ENCODE data around the gene RB1.

Gene RB1

DNA sequence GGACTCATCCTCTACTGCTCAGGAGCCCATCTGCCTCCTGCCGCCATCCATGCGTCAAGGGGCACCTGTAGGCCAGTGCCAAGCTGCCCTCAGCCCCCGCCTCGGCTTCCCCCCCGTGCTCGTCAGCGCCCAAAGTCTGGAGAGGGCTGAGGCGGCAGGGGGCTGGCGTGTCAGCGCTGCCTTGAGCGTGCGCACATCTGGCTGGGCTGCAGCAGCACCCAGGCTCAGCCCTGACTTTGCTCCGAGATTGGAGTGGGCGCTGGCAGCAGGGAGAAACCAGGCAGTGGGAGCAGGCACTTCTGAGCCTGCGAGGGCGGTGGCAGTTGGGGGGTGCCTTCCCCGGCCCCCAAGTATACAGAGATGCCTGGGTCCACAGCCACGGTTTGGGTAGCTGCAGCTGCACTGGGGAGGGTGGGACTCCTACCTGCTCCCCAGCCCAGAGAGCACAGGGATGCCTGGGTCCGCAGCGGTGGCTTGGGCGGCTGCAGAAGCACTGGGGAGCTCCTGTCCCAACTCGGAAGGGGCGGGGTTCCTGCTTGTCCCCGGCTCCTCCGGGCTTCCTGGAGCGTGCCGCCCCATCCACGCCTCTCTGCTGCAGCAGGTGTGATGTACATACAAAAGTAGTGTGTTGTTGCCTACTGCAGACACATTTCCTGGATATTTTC lies 154.2 kb downstream of the RB1 start:
- DNase-seq = no peak

DNA sequence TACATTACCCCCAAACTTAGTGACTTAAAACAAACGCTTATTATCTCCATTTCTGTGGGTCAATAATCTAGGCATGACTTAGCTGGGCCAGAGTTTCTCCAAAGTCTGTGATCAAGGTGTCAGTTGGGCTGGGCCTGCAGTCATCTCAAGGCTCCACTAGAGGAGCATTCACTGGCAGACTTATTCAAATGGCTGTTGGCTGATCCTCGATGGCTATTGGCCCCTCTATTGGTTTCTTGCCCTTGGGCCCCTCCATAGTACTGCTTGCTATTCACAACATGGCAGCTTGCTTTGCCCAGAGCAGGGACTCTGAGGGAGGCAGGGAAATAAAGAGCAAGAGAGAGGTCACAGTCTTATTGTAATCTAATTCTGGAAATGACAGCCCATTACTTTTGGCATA lies 171.7 kb downstream of the RB1 start:
- no peak for DNase-seq

DNA sequence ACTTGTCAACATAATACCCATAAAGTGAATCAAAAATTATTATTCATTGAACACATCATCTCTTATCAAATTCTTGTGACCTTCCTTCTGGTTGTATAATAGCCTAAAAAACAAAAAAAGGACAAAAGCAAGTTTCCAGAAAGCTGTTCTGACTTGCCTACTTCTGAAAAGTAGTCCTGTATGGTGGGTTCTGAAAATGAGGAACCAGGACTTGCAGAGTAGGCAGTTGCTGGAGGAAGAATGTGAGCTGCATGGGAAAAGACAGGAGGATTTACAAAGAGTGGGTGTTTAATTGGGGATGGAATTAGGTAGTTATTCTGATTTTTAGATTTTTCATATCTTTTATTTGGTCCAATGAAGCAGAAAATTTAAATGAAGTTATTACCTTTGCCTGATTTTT lies 172.7 kb downstream of the RB1 start:
- DNase-seq = no peak

DNA sequence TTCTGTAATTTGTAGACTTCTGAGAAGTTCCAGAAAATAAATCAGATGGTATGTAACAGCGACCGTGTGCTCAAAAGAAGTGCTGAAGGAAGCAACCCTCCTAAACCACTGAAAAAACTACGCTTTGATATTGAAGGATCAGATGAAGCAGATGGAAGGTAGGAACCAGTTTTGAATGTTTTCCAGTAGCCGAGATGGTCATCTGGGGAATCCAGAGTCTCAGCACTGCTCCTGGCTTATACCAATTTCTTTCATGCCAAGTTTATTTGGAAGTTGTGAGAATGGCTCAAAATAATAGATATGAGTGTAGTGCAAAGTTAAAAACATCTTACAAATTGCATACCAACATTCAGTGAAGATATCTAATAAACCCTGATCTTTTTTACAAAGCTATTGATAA lies 173.1 kb downstream of the RB1 start:
- DNase-seq = no peak

DNA sequence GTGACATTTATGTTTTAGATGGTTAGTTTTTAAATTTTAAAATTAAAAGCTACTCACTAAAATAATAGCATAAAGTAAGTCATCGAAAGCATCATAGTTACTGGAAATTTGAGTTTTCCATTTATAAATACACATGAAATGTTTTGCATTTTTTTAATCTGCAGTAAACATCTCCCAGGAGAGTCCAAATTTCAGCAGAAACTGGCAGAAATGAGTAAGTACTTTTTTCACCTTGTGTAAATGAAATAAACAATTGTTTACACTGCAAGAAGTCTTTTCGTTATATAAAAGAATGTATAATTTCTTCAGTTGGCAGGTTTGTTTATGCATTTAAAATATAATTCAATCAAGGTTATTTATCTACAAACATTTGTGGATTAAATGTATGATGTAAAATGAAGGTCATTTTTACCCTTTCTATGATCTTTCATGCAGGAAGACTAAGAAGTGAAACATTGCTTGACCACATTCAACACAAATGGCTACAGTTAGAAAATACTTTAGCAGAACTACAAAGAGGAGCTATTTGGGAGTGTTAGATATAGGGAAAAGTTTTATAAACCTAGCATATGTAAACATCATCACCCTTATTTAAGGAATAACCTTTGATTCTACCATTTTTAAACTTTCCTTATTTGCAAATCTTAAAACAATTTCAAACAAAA lies 173.8 kb downstream of the RB1 start:
- DNase-seq = no peak

DNA sequence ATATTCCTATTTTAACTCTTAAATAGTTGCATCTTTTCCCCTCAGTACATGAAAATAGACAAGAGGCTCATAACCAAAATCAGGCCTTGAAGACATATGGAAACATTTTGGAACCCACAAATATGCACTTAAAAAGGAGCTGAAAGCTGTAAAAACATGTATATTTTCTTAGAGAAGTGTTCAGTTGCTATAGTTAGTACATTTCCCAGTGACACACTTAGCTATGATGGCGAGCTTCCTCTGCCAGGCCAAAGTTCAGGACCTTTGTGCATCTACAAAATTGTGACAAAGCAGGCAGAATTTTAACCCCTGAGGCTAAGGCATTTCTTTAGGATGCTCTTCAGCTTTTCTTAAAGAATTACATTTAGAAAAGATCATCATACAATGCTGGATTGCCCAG lies 174.8 kb downstream of the RB1 start:
- DNase-seq = no peak

DNA sequence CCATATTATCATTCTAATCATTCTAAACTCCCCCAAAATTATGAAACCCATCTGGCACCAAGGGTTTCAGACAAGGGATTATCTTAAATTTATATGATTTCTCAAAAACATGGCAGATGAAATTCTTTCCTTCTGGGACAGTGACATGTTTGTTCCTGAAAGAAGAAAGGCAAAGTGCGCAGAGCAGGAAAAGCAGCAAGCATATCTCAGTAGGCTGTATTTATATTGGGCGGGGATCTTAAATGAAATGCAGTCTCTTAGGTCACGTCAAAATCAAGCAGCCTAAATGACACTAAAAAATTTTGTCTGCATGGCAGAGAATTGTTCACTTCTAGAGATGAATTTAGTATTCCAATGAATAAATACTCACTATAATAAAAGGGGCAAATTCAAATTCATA lies 180.0 kb downstream of the RB1 start:
- no peak for DNase-seq

DNA sequence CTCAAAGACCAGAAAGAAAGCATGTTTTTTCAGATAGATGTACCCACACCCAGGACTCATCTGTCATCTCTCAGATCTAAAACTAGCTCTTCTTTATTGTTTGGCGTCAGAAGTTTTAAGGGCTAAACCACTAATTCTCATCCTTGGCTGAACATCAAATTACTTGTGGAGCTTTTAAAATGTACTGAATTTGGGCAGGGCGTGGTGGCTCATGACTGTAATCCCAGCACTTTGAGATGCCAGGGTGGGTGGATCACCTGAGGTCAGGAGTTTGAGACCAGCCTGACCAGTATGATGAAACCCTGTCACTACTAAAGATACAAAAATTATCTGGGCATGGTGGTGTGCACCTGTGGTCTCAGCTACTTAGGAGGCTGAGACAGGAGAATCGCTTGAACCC lies 181.9 kb downstream of the RB1 start:
- no peak for DNase-seq

DNA sequence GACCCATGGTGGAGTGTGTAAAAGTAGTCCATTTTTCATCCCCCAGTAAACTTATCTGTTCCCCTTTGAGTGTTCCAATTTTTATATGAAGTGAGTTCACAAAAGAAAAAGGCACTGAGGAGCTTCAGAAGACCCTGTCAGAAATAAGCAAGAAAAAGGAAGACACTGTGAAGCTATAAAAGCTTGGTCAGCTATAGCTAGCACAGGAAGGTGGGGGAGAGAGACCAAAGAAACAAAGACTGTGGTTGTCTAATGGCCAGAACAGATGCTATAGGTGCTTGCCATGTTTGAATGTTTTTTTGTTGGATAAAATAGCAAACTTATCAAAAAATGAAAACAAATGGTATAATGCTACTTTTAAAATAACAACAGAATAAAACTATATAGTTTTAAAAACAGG lies 182.8 kb downstream of the RB1 start:
- DNase-seq = no peak

DNA sequence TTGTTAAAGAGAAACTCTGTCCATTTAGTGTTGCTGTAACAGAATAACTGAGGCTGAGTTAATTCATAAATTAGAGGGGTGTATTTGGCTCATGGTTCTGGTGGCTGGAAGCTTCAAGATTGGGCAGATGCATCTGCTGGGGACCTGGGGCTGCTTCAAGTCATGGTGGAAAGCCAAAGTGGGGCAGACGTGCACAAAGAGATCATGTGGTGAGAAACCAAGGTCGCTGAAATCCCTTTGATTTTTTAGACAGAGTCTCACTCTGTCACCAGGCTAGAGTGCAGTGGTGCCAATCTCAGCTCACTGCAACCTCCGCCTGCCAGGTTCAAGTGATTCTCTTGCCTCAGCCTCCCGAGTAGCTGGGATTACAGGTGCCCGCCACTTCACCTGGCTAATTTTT lies 183.3 kb downstream of the RB1 start:
- DNase-seq = no peak

DNA sequence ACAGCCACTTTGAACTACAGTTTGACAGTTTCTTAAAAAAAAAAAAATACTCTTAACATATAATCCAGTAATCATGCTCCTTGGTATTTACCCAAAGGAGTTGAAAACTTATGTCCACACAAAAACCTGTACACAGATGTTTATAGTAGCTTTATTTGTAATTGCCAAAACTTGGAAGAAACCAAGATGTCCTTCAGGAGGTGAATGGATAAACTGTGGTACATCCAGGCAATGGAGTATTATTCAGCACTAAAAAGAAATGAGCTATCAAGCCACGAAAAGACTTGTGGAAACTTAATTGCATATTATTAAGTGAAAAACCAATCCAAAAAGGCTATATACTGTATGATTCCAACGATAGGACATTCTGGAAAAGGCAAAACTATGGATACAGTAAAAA lies 184.4 kb downstream of the RB1 start:
- no peak for DNase-seq

DNA sequence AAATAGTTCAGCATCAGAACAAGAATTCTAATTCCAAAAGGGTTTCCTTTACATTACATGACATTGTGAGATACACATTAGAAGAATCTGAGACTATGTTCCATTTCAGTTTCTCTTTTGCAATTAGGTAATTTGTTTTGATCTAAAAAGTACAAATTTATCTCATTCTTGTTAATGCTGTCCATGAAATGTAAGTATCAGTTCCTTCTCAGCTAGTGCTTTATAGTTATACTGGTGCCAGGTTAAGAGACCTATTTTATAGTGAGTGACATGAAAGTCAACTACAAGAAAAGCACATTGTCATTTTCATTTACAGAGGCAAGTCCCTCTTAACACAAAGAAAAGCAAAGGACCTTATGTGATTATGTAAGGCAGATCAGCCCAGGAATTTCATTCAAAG lies 185.4 kb downstream of the RB1 start:
- no peak for DNase-seq

DNA sequence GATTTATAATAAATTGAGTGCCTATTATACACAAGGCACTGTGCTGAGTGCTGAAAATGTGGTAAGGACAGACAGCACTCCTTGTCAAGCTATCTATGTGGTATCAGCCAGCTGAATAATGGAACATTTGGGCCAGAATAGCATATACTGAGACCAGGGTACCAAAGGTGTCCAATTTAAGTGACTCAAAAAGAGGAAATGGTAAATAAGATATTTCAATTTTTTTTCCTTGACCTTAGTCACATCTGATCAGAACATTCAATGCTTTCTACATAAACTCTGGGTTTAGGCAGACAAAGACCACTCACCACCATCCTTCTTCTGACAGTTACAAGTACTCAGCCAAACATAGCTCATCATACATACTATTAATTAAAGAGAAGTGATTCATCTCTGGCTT lies 186.1 kb downstream of the RB1 start:
- no peak for DNase-seq

DNA sequence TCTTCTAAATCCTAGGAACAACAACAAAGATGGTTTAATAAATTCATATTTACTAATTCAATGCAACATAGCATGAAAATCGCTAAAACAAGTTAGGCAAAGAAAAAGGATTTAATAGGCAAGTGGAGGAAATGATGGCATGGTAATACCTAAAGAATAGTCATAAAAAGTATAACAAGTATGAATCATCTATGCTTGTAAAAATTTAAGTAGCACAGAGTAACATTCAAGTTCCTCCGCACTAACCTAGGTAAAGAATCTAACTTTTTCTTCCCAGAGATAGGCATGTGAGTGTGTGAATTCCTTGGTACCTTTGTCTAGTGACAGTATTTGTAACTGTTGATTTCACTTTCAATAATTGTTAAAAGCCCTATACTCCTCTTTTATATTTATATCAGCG lies 186.7 kb downstream of the RB1 start:
- DNase-seq = no peak

DNA sequence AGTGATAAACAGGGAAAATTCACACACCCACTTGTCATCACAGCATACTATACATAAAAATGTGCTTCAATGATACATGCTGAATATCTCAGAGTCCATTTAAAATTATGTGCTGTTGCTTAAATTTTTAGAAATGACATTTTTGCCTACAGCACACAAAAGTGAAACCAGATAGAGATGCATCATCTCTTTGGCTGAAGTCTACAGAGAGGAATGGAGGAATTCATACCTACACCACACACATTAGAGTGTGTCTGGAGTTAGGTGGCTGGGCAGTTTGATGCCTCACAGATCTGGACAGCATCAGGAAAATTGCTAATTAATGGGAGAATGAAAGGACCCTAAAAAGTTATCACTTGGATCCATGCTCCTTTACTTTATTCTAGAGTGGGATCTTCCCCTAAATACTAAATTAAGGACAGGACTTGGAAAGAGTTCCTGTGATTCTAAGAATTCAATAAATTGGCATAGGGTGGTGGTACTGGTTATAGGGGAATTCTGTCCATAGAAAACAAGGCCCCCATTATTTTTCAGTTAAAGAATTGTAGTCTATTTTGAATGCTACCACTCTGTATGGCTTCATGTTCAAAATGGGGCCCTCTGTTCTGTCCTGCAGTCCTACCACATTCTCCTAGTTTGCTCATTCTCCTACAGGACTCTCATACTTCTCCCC lies 188.0 kb downstream of the RB1 start:
- no peak for DNase-seq

DNA sequence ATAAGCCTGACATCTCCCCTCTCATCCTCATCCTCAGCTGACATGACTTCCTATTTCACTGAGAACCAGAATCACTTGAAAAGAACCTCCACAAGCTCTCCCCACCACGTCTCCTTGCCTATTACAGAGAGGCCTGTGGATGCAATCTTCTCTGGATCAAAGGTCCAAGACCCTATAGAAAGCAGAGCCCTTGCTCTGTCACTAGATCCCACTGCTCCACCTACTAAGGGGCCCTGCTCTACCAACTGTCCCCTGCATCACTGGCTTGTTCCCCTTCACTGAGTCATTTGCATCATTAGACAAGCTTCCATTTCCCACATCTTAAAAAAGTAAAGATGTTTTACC lies 188.5 kb downstream of the RB1 start:
- DNase-seq = no peak

DNA sequence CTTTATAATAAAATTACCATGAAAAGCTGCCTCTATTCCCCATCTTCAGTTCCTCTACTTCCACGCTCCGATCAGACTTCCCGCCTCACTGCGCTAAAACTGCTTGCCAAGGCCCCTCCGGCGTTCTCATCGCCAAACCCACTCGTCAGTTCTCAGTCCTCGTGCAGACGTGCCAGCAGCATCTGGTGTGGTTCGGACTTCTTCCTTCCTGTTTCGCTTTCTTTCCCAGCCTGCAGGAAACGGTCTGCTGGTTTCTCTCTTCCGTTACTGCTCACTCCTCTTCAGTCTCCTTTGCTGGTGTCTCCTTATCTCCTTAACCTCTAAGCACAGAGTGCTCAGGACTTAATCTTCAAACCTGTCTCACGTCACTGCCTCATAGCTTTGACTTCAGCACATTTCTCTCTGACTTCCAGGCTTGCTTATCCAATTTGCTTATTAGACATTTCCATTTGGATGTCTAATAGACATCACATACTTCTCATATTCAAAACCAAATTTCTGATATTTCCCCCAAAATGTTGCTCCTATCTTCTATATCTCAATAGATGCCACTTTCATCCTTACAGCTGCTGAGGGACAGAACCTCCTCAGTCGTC lies 189.0 kb downstream of the RB1 start:
- no peak for DNase-seq

DNA sequence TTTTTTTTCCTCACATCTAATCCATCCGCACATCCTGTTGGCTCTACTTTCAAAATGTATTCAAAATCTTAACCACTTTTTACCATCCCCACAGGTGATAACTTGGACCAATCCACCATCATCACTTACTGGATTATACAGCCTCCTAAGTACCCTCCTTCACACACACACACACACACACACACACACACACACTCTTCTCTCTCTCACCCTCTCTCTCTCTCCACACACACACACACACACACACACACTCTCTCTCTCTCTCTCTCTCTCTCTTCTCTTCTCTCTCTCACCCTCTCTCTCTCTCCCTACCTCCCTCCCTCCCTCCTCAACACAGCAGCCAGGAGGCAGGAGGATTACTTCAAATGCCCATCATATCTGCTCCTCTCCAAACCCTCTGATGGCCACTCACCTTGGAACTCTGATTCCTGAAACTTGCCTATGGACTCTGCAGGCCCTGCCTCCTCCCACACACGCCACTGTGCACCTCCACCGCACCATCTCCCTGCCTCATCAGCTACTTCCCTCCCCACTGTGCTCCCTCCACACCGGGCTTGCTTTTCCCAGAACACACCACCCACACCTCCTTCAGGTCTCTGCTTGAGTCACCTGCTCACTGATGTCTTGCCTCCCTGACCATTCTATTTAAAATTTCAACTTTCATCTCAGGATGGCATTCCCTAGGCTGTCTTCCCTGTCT lies 189.7 kb downstream of the RB1 start:
- no peak for DNase-seq

DNA sequence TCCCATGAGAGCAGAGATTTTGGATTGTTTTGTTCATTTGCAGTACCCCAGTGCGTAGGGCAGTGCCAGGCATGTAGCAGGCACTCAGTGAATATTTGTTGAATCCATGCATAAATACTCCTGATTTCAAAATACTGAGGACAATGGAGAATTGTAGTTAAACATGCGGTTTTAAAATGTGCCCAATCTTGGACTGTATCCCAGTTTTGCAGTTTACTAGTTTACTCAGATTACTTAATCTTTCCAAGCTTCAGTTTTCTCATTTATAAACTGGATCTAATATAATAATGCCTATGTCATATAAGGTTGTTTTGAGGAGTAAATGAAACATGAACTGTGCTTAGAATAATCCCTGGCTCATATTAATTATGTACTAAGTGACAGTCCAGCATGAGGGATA lies 190.3 kb downstream of the RB1 start:
- DNase-seq = no peak

DNA sequence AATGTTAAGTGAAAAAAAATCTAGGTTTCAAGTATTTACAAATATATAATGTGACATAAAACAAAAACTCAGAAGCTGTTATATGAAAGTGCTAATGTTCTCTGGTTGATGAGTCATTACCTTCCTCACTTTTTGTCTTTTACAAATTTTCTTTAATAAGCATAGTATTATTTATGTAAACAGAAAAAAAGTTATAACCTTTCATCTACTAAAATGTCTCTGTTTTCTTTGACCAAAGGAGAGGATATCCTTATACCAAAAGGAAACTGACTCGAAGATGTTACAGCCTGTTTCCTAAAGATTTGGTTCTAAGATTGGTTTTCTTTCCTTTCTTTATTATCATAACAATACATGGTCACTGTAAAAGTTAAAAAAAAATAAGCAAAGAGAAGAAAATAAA lies 191.3 kb downstream of the RB1 start:
- DNase-seq = no peak

DNA sequence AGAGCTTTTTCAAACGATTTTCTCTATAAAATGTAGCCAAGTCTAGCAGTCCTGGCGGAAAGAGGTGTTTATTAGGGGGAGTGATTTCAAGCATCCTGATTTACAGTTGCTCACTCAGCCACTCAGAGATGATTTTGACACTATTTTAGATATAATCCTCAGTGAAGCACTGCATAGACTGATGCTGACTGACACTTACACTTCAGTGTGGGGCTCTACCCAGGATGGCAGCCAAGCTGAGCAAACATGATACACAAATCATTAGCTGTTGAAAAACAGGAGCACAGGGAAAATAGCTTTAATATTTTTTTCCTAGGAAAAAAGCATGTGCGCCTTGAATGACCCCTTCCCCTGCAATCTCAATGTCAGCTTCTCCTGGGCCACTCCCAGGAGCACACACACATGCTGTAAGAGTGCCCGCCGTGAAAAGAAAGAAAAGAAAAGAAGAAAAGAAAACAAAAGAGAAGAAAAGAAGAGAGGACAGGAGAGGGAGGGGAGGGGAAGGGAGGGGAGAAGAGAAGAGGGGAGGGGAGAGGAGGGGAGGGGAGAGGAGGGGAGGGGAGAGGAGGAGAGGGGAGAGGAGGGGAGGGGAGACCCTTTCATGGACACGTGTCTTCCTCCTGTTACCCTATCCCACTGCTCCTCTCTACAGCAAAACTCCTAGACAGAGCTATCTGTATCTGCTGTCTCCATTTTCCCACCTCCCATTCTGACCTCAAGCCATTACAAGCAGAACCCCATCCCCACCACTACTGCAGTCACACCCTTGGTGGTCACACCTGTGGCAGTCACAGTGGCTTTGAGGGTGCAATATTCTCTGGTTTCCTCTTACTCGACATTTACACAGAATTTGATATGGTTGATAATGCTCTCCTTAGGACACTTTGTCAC lies 193.0 kb downstream of the RB1 start:
- DNase-seq = no peak

DNA sequence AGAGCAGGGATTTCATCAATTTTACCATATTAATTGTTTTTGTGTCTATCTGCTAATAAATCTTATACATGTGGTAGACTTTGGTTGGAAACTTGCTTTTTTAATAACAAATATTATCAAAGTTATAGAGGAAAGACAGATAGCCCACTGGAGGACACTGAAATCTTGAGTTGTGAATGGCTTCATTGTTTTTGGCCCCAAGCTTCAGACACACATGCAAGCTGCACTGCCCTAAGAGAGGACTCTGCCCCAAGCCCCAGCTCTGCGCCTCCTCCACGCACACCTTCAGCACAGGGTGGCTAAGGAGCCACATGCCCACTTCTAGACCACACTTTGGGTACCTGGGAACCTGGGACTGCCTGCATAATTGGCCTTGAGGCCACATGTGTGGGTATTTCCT lies 194.1 kb downstream of the RB1 start:
- DNase-seq = no peak

Data from NCI-H2171 treated with DMSO at 0.1 percent for 48 hours (cell line).